Activated CD4-positive, alpha-beta T cell treated with anti-CD3 and anti-CD28 coated beads, Interleukin-2, amount 50 U/mL, for 4 hours (primary cell): Measurements from ENCODE around the gene CHST1.

Source experiments
- DNase-seq, 2 experiments: peaks; one replicate each; pipeline ENCODE4 v3.0.0-alpha.2; 2020

The CHST1 gene

GRCh38 chr11:45659031-45659817 lies 6.2 kb downstream of the CHST1 start:
- no peak for DNase-seq

DNA sequence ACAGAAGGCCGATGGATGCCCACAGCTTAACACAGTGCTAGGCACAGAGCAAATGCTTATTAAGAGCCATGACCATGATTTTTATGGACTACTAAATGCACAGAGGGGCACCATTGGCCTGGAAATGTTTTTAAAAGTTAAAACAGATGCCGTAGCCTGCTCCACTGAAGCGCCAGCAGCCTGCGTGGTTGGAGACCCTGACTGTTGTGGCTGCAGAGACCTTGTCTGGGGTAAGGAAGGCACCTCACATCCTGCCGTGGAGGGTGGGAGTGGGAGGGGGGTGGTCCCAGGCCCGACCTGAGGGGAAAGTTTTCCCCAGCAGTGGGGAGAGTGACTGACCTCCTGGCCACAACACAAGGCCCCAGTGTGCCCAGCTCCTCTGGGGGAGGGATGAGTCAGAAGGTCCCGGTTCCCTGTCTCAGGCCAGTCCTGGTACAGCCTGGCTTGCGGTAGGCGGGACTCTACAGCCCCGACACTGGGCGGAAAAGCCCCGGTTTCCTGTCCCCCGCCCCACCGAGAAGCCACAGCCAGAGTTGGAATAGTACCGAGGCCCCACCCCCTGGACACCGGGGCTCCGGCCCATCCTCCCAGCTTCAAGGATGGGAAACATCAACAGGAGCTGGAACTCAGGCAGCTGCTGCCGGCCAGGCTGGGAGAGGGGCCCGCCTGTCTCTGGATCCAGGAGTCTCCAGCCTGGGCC lies 7.0 kb downstream of the CHST1 start:
- no peak for DNase-seq

GRCh38 chr11:45657496-45658260 lies 7.7 kb downstream of the CHST1 start:
- DNase-seq = no peak

- no peak for DNase-seq
Observed at GRCh38 chr11:45655831-45656230, 9.6 kb downstream of the CHST1 start.

- peak; percentile 39 to 51 for DNase-seq
Observed at GRCh38 chr11:45655347-45655756, 10.1 kb downstream of the CHST1 start.

DNA sequence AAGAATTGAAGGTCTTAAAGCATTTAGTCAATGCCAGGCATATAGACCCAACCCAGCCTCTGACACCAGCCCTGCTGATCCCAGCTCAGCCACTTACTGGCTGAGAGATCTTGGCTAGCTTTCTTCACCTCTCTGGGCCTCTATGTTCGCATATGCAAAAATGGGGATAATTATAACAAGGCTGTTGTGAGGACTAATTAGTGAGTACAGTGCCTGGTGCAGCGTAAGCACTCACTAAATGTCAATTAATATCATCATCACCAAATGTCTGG lies 10.5 kb downstream of the CHST1 start:
- DNase-seq = no peak

GRCh38 chr11:45654231-45655011 lies 11.0 kb downstream of the CHST1 start:
- DNase-seq = no peak

DNA sequence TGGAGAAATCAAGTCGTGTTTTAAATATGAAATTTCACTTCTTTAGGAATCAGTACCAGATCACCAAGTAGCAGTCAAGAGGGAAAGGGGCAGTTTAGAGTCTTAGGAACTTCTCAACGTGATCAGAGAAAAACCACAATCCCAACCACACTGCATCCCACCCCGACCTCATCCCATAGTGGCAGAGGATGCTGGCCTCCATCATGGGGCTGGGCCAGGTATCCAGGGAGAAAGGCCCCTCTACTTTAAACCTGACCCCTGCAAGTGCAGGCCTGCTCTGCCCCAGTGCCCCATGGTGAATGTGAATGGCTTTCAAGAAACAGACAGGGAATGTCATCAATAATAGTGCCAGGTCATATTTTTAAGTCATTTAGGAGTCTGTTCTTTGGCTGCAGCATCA lies 12.1 kb downstream of the CHST1 start:
- no peak for DNase-seq

GRCh38 chr11:45652781-45653180 lies 12.6 kb downstream of the CHST1 start:
- DNase-seq = no peak

GRCh38 chr11:45651841-45652749 lies 13.3 kb downstream of the CHST1 start:
- DNase-seq = no peak

- no peak for DNase-seq
Observed at GRCh38 chr11:45651156-45651555, 14.3 kb downstream of the CHST1 start.

DNA sequence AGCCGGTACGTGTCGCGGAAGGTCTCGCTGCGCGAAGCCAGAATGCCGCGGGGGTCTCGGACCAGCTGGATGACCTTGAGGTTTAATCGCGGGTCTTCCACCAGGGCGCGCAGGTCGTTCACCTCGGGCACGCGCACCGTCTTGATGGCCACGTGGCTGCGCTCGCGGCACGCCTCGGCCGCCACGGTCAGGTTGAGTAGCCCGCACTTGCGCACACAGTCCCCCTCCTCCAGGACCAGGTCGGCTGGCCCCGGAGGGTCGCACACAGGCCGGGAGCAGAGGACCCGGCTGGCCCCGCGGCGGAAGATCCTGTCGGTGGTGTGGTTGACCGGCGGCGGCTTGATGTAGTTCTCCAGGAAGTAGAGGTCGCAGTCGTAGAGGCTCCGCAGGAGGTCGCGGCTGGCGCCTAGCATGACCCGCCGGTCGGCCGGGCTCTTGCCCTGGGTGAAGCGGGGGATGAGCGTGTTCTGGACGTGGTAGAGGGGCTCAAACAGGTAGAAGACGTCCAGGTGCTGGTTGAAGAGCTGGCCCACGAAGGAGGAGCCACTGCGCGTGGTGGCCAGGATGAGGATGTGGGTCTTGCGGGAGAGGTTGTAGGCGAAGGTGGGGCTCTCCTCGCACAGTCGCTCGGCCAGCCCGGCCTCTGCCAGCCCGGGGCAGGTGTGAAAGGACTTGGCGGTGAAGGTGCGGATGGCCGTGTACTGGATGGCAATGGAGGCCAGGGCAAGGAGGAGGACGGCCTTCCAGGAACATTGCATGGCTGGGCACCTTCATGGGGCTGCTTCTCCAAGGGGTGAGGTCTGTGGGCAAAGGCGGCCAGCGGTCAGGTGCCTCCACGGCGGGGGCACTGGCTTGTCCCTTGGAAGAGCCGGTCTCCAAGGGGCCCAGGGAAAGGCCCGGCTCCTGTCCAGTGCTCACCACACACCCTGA lies 15.0 kb downstream of the CHST1 start:
- DNase-seq = no peak

- no peak for DNase-seq
Observed at GRCh38 chr11:45649544-45650165, 15.8 kb downstream of the CHST1 start.

DNA sequence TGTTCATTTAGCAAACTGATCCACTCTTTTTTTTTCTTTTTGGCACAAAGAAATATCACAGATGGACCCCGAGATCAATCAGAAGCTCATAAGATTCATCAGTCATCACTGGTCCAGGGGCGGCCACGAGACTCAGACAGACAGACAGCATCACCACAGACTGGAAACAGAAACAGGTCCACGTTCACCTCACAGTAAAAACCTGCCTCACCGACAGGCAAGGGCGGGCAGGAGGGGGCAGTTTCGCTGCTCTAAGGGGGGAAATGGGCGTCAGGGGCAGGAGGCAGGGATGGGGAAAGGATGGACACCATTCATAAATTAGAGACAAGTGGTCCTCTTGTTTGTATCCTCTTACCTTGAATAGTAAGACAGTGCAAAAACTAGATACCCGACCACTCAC lies 16.5 kb downstream of the CHST1 start:
- DNase-seq = no peak

GRCh38 chr11:45647786-45648185 lies 17.6 kb downstream of the CHST1 start:
- DNase-seq = no peak

DNA sequence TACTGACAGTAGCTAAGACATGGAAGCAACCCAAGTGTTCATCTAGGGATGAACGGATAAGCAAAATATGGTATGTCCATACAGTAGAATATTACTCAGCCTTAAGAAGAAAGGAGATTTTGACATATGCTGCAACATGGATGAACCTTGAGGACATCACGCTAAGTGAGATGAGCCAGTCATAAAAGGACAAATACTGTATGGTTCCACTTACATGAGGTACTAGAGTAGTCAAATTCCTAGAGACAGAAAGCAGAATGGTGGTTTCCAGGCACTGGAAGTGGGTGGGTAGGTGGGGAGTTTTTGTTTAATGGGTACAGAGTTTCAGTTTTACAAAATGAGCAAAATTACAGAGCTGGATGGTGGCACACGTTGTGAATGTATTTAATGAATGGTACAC lies 18.1 kb downstream of the CHST1 start:
- no peak for DNase-seq

GRCh38 chr11:45646275-45646927 lies 19.0 kb downstream of the CHST1 start:
- DNase-seq = no peak

DNA sequence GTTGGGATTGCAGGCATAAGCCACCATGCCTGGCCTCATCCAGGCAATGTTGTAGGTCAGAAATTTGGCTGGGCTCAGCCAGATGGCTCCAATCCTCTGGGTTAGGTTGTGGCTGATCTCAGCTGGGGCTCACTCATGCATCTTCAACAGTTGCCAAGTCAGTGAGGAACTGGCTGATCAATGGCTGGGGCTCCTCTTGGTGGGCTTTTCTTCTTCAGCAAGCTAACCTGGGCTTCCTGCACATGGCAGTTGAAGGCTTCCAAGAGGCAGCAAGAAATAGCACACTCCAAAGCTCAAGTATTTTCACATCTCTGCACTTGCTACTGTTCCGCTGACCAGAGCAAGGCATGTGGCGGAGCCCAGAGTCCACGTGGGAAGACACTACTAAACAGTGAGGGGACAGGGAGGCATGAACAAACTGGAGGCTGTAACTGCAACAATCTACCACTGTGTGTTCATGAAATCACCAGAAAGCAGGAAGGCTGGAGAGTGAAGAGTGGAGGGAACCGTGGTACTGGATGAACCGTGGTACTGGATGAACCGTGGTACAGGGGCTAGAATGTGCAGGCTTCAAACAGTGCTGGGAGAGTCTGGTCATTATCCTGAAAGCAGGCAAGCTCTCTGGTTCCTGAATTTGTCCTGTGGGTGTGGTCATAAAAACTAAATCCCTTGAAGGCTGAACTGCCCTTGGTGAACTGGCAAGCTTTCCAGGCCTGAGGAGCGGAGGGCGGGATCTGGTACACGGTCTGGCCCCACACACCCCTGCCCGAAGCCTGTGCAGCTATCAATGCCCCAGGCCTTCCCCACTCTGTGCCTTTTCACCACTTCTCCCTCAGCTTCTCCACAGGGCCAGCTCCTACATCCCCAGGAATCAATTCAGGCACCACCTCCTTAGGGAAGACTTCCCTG lies 20.2 kb downstream of the CHST1 start:
- no peak for DNase-seq
